ENCODE data around the gene HAO1. TPM values are rescaled to one million over a fixed set of nuclear protein-coding genes. Genes with fewer than 3 reads are reported as not detected.
"Not testable (repeated sequence)": the region's sequence is repeated elsewhere in the genome, so short reads cannot be mapped to it uniquely, and the experiment has no call there.

Gene HAO1
- total RNA-seq, 2 experiments from 2014 or later = not detected

GRCh38 chr20:7966176-7966575, 25.9 kb upstream of the HAO1 start:
- CTCF ChIA-PET (ENCODE audit: unreplicated experiment) = no interaction called here
- BruUV-seq (replicated peaks) = no TSS peak
- intact Hi-C loops (cut with micrococcal nuclease; ENCODE audit: unreplicated experiment) = no loop called here
- H3K4me1 ChIP-seq (ENCODE audit: insufficient read depth, low read length, poor library complexity, severe bottlenecking) = no peaks in the 10 kb centered on the region
- POLR2A ChIA-PET = no interaction called here
- H3K79me2 ChIP-seq (ENCODE audit: insufficient read depth, low read depth, low read length) = no peaks in the 10 kb centered on the region
- no peaks in the 10 kb centered on the region for H3K9me3 ChIP-seq (ENCODE audit: low read length)
- no peak overlapping the region for H2AFZ ChIP-seq (ENCODE audit: low read length)
- H3K4me2 ChIP-seq (ENCODE audit: low read length) = no peak overlapping the region
- no peaks in the 10 kb centered on the region for H3K9me2 ChIP-seq (ENCODE audit: insufficient read depth, low read length)
- TF ChIP-seq, protein P1, sequence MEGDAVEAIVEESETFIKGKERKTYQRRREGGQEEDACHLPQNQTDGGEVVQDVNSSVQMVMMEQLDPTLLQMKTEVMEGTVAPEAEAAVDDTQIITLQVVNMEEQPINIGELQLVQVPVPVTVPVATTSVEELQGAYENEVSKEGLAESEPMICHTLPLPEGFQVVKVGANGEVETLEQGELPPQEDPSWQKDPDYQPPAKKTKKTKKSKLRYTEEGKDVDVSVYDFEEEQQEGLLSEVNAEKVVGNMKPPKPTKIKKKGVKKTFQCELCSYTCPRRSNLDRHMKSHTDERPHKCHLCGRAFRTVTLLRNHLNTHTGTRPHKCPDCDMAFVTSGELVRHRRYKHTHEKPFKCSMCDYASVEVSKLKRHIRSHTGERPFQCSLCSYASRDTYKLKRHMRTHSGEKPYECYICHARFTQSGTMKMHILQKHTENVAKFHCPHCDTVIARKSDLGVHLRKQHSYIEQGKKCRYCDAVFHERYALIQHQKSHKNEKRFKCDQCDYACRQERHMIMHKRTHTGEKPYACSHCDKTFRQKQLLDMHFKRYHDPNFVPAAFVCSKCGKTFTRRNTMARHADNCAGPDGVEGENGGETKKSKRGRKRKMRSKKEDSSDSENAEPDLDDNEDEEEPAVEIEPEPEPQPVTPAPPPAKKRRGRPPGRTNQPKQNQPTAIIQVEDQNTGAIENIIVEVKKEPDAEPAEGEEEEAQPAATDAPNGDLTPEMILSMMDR (conservative IDR thresholded peaks at IDR 0.05; ENCODE audit: low read length) = no peak
- TF ChIP-seq EZH2phosphoT487 (IDR thresholded peaks at IDR 0.05; ENCODE audit: borderline replicate concordance, low read depth, low read length) = no peak
- H4K20me1 ChIP-seq (ENCODE audit: insufficient read depth, low read length) = no peaks in the 10 kb centered on the region
- H3K4me3 ChIP-seq (ENCODE audit: low read depth, low read length, poor library complexity, severe bottlenecking) = no peak overlapping the region
- no peaks in the 10 kb centered on the region for H3K36me3 ChIP-seq (ENCODE audit: insufficient read depth, low read length)
- H3K27ac ChIP-seq (ENCODE audit: low read depth, low read length, poor library complexity, severe bottlenecking) = no peak overlapping the region
- no peak for DNase-seq (ENCODE audit: low spot score)

DNA sequence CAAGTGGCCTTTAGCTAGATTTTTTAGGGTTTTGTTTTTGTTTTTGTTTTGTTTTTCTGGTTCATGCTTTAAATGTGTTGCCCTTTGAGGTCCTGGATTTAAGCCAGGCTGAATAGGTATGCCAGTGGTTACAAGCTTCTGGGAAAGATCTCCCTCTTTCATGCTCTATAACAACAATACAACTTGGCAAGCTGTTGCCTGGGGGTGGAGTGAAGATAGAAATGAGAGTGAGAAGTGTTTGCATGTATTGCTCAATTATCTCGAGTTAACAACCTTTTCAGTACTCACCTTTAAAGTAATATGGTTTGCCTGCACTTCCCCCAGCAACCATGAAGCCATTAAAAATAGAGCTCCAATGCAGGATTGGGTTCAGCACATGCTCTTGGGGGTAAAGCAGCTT, 19.2 kb upstream of the HAO1 start:
- H2AFZ ChIP-seq (ENCODE audit: low read length) = no peak overlapping the region
- intact Hi-C loops (cut with micrococcal nuclease; ENCODE audit: unreplicated experiment) = no loop called here
- H3K4me3 ChIP-seq (ENCODE audit: low read depth, low read length, poor library complexity, severe bottlenecking) = no peak overlapping the region
- no peak overlapping the region for H3K4me2 ChIP-seq (ENCODE audit: low read length)
- no TSS peak for BruUV-seq (replicated peaks)
- CTCF ChIA-PET (ENCODE audit: unreplicated experiment) = no interaction called here
- no peak for DNase-seq (ENCODE audit: low spot score)
- H3K9me3 ChIP-seq (ENCODE audit: low read length) = no peaks in the 10 kb centered on the region
- no peaks in the 10 kb centered on the region for H3K79me2 ChIP-seq (ENCODE audit: insufficient read depth, low read depth, low read length)
- no peaks in the 10 kb centered on the region for H3K4me1 ChIP-seq (ENCODE audit: insufficient read depth, low read length, poor library complexity, severe bottlenecking)
- TF ChIP-seq EZH2phosphoT487 (IDR thresholded peaks at IDR 0.05; ENCODE audit: borderline replicate concordance, low read depth, low read length) = no peak
- TF ChIP-seq, protein P1 (conservative IDR thresholded peaks at IDR 0.05; ENCODE audit: low read length) = no peak
- POLR2A ChIA-PET = interaction anchor here (0.7 to 1.1 kb wide), 2 partner anchors 13 to 21 kb away, joined by 3 to 5 read pairs; no protein-coding TSS in a partner anchor
- no peak overlapping the region for H3K27ac ChIP-seq (ENCODE audit: low read depth, low read length, poor library complexity, severe bottlenecking)
- no peaks in the 10 kb centered on the region for H3K36me3 ChIP-seq (ENCODE audit: insufficient read depth, low read length)
- H4K20me1 ChIP-seq (ENCODE audit: insufficient read depth, low read length) = no peaks in the 10 kb centered on the region
- no peaks in the 10 kb centered on the region for H3K9me2 ChIP-seq (ENCODE audit: insufficient read depth, low read length)

DNA sequence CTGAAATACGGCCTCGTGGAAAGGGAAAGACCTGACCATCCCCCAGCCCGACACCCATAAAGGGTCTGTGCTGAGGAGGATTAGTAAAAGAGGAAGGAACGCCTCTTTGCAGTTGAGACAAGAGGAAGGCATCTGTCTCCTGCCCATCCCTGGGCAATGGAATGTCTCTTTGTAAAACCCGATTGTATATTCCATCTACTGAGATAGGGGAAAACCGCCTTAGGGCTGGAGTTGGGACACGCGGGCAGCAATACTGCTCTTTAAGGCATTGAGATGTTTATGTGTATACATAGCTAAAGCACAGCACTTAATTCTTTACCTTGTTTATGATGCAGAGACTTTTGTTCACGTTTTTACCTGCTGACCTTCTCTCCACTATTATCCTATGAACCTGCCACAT, 16.3 kb upstream of the HAO1 start:
- BruUV-seq (replicated peaks); DNase-seq (ENCODE audit: low spot score); CTCF ChIA-PET (ENCODE audit: unreplicated experiment); H4K20me1 ChIP-seq (ENCODE audit: insufficient read depth, low read length); H3K27ac ChIP-seq (ENCODE audit: low read depth, low read length, poor library complexity, severe bottlenecking); H3K9me3 ChIP-seq (ENCODE audit: low read length); H3K79me2 ChIP-seq (ENCODE audit: insufficient read depth, low read depth, low read length); H3K4me2 ChIP-seq (ENCODE audit: low read length); H3K36me3 ChIP-seq (ENCODE audit: insufficient read depth, low read length); H3K9me2 ChIP-seq (ENCODE audit: insufficient read depth, low read length); intact Hi-C loops (cut with micrococcal nuclease; ENCODE audit: unreplicated experiment); H3K4me3 ChIP-seq (ENCODE audit: low read depth, low read length, poor library complexity, severe bottlenecking); H2AFZ ChIP-seq (ENCODE audit: low read length); H3K4me1 ChIP-seq (ENCODE audit: insufficient read depth, low read length, poor library complexity, severe bottlenecking): not testable (repeated sequence)
- POLR2A ChIA-PET = interaction anchor here (0.6 kb wide), 1 partner anchor 110 kb away, joined by 3 read pairs; no protein-coding TSS in a partner anchor

Measured in OCI-LY7 (cell line).